Retina (tissue), 1 donor: ENCODE data around the gene KIF16B.
"Not testable (repeated sequence)": the region's sequence is repeated elsewhere in the genome, so short reads cannot be mapped to it uniquely, and the experiment has no call there.

Source experiments
- DNase-seq: peaks from one replicate; pipeline ENCODE4 v3.0.0-alpha.2; 2016

The KIF16B gene

DNA sequence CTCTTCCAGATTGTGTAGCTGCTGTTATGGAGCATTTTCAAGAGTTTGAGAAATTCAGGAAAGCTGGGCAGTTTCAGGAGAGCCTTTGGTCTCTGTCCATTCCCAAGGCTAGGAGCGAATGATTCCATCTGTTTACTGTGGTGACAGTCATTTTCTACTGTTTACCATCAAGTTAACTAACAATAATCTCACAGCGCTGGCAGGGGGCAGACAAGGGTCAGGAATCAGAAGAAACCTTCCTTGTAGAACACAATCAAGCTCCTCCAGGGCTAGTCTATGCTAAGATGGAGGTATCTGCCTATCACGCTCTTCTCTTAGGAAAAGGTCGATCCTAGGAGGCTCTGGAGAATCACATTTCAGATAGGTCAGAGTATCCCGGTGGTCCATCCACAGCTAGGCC is 293.9 kb downstream of the KIF16B start:
- no peak for DNase-seq

GRCh38 chr20:16273812-16274555 is 299.3 kb downstream of the KIF16B start:
- DNase-seq: no peak

DNA sequence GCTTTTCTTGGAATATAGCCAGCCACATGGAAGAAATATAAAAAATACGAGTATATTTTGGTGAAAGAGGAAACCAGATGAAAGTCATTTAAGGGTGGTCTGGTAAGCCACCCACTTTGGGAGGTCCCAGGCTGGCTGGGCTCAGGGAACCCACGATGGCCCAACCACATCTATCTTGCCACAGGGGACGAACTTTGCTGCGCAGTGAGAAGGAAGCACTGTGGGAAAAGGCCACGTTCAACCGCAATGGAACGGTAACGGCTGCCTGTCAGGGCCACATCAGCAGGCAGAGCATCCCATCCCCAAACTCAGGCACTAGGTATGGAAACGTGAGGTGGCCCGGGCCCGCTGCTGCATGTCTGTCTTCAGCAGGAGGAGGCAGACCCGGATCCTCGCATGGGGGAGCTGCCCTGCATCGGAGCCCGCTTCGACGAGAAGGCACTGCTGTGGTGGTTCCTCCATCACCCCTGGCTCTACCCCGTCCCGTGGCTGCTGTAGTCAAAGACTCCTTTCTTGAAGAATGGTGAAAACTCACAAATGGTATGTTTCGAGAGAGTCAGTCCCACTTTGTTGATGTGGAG is 300.4 kb downstream of the KIF16B start:
- DNase-seq: no peak

DNA sequence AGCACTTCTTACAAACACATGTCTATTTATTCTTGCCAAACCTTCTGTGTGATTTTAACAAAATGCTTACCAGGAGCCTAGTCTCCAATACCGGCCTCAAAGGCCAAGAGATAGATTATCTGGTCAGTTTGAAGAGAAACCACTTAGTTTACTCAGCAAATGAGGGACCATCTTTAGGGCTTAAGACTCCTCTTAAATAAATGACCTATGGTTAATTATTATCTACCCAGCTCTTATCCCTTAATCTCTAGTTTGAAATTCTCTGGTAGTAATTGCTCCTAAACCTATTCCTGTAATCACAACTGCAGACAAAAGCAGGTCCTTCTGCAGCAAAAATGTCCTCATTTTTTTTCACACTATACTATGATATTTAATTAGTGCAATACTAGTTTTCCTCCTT is 301.8 kb downstream of the KIF16B start:
- no peak for DNase-seq

DNA sequence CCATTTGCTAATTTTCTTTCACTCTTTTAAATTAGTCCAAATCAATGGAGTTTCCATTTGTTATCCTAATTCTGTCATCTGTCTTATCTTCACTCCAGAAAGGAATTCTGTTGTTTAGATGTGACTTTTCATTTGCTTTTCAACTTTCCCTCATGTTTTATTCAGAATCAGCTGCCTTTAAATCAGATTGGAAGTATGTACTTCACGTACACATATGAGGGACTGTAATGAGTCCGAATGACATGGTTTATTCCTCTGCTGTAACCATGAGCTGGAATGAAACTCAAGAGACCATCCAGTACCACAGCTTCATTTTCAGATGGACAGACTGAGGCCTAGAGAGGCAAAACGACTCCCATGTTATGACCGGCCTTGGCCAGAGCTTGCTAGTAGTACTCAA is 302.3 kb downstream of the KIF16B start:
- no peak for DNase-seq

DNA sequence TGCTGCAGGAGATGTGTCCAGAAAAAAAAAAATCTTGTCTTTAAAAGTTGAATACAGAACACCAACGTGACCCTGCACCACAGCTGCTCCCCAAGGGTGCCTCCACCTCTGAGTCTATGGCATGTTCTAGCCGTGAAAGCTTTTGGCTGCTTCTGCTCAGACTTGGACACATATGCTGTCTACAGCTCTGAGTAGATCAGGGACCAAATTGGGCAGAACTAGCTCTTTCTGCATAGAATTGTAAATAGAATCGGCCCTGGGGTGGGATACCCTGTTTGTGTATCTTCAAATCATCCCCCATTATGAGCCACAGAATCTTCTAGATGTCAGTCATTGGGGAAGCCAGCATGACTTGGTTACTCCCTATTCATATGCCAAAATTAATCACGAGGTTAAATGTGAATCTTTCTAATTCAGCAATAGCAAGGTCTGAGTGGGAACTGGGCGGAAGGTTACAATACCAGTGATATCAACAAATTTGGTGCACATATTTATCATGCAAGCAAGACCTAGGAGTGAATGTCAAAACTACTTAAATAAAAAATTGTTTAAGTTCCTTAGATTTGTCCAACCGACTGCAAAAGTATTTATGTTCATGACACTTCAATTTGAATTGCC is 302.8 kb downstream of the KIF16B start:
- no peak for DNase-seq

GRCh38 chr20:16267526-16267925 is 305.7 kb downstream of the KIF16B start:
- no peak for DNase-seq

GRCh38 chr20:16265334-16265733 is 307.9 kb downstream of the KIF16B start:
- no peak for DNase-seq

DNA sequence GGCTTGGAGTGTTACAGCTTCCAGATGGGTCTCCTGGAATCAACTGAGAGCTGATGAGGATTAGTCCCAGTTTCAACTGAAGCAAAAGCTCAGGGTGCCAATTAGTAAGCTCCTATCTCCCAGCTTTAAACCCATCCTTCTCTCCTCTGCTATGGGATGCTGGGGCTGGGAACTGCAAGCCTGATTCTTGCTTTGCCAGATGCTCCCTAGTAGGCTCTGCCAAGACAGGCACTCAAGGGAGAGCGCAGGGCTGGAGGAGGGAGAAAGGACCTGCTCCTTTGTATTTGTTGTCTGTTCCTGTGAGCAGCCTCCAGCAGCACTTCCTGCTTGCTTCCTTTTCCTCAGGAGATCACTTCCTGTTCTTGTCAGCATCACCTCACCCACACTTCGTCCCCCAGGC is 309.7 kb downstream of the KIF16B start:
- DNase-seq: no peak

GRCh38 chr20:16262594-16262993 is 310.7 kb downstream of the KIF16B start:
- no peak for DNase-seq

DNA sequence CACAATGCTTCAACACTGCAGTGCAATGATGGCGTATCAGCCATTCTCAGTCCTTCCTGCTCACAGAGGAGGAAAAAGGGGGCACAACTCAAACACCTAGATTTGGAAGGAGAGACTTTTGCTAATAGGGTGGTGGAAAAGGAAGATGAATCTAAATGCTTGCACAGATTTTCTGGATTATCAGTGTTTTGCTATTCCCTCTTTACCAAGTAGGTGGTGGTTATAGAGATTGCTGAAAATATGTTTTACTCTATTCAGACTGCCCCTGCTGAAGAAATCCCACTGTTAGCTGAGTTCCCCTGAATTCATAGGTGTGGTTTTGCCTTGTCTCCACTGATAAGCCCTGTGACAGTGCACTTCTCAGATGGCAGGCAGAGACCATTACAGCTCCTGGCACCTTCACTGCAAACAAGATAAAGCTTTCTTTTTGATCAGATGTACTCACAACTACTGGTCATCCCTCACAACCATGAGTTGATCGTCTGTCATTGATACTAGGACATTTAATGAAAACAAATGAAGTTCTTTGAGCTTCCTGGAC is 311.4 kb downstream of the KIF16B start:
- no peak for DNase-seq

- no peak for DNase-seq
These were observed 312.3 kb downstream of the KIF16B start for GRCh38 chr20:16260911-16261310.

DNA sequence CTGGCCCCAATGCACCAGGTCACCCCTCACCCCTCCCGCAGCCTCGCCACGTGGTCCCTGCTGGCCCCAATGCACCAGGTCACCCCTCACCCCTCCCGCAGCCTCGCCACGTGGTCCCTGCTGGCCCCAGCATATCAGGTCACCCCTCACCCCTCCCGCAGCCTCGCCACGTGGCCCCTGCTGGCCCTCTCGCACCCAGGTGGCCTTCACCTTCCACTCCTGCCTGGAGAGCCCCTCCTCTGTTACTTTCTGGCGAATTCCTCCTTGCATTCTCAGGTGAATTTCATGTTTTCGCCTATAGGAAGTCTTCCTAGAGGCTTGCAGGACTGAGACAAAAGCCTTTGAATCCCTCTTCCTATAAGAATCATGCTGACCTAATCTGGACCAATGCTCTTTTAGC is 313.1 kb downstream of the KIF16B start:
- not testable (repeated sequence) for DNase-seq

- no peak for DNase-seq
These were observed 314.5 kb downstream of the KIF16B start for GRCh38 chr20:16258766-16259165.

DNA sequence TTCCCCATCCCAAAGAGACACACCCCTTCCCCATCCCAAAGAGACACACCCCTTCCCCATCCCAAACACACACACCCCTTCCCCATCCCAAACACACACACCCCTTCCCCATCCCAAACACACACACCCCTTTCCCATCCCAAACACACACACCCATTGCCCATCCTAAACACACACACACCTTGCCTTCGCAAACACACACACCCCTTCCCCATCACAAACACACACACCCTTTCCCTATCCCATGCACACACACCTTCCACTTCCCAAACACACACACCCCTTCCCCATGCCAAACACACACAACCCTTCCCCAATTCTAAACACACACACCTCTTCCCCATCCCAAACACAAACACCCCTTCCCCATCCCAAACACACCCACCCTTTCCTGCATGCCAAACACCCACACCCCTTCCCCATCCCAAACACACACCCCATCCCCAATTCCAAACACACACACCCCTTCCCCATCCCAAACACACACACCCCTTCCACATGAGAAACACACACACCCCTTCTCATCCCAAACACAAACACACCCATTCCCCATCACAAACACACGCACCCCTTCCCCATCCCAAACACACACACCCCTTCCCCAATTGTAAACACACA is 315.3 kb downstream of the KIF16B start:
- no peak for DNase-seq

GRCh38 chr20:16257021-16257420 is 316.2 kb downstream of the KIF16B start:
- DNase-seq: no peak

DNA sequence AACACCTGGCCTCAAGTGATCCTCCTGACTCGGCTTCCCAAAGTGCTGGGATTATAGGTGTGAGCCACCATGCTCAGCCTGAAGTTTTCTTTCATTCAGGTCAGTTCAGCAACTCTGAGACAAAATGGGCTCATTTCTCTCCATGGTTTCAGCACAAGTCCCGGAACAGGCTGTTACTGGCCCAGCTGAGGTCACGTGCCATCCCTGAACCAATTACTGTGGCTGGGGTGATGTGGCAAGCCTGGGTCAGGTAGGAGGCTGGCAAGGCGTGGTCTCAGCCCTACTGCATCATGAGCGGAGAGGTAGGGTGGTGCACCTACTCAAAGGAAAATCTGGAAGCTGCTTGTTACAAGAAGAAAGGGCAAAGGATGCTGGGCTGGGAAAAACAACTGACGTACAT is 326.4 kb downstream of the KIF16B start:
- no peak for DNase-seq

GRCh38 chr20:16246291-16246690 is 327.0 kb downstream of the KIF16B start:
- no peak for DNase-seq

DNA sequence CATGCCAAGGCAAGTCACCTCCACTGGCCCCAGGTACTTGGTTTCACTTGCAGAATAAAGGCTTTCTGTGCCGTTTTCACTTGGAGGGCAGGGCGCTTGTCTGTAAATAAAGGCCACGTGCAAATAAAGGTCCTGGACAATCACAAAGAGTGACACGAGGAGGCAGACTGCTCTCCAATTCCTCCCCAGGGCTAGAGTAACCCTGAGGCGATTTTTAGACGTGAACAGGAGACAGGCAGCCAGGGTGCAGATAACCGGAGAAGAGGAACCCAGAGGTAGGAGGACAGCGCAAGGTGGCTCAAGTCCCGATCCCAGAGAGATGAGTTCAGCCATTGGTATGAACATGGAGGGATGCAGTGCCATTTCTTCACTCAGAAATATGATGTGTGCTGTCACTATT is 327.4 kb downstream of the KIF16B start:
- DNase-seq: no peak

- no peak for DNase-seq
These were observed 328.4 kb downstream of the KIF16B start for GRCh38 chr20:16244892-16245291.

GRCh38 chr20:16243470-16243869 is 329.8 kb downstream of the KIF16B start:
- peak; percentile 43 for DNase-seq

GRCh38 chr20:16241911-16242310 is 331.3 kb downstream of the KIF16B start:
- no peak for DNase-seq

DNA sequence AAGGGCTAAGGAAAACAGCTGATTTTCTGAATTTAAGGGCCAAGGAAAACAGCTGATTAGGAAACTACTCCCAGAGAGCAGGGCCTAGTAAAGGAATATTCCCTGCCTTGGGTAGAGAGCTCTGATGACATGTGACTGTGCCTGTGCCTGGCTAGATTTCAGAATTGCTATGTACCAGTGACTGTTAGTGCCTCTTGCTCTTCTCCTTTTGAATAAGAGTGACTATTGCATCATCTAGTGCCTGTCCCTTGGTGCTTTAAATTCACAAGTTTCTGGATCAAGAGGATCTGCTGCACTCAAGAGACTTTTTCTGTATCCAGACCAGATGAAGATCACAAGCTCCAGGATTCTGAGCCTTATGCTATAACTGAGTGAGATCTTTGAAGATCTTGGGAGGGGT is 332.9 kb downstream of the KIF16B start:
- no peak for DNase-seq
